HUES64 (cell line): ENCODE data around the gene SH3RF3.
"Not testable (repeated sequence)": the region's sequence is repeated elsewhere in the genome, so short reads cannot be mapped to it uniquely, and the experiment has no call there.

Experiments used
- H3K27ac ChIP-seq: 2 replicates; pipeline ENCODE4 v1.7.0; 2013; ENCODE audit warnings: low read depth, low read length, inconsistent platforms
- H3K27me3 ChIP-seq: 2 replicates; pipeline ENCODE4 v1.6.1; 2013; ENCODE audit warnings: mild to moderate bottlenecking, low read length; ENCODE audit not compliant: insufficient read depth
- H3K36me3 ChIP-seq: 2 replicates; pipeline ENCODE4 v1.6.1; 2013; ENCODE audit warnings: mild to moderate bottlenecking, low read length; ENCODE audit not compliant: insufficient read depth
- H3K4me1 ChIP-seq: 2 replicates; pipeline ENCODE4 v1.6.1; 2013; ENCODE audit warnings: mild to moderate bottlenecking, low read length, moderate library complexity; ENCODE audit not compliant: insufficient read depth
- H3K4me3 ChIP-seq: 2 replicates; pipeline ENCODE4 v1.5.1; 2013; ENCODE audit warnings: mild to moderate bottlenecking, low read length, moderate library complexity
- H3K9ac ChIP-seq: 2 replicates; pipeline ENCODE4 v1.6.1; 2013; ENCODE audit warnings: mild to moderate bottlenecking, low read depth, low read length
- H3K9me3 ChIP-seq: 2 replicates; pipeline ENCODE4 v1.6.1; 2013; ENCODE audit warnings: low read depth, low read length; ENCODE audit not compliant: insufficient read depth
- WGBS: fragments of 150-250, 120-280 bp; methylation state at CpG from one replicate; pipeline ENCODE4 v1.1.7; 2013; ENCODE audit warnings: missing lambda C conversion rate; 5-methylcytosine and 5-hydroxymethylcytosine counted together

Gene SH3RF3

GRCh38 chr2:109091526-109091925 lies 37.5 kb upstream of the SH3RF3 start:
- no peaks in the 10 kb centered on the region for H3K36me3 ChIP-seq
- peaks cover 28% of the 10 kb centered on the region for H3K9me3 ChIP-seq
- no peaks in the 10 kb centered on the region for H3K27me3 ChIP-seq
- WGBS, result 94% methylated on average over 4 of the region's 4 CpGs
- no peak overlapping the region for H3K9ac ChIP-seq
- no peak overlapping the region for H3K27ac ChIP-seq
- H3K4me1 ChIP-seq, result no peaks in the 10 kb centered on the region
- no peak overlapping the region for H3K4me3 ChIP-seq

- Histone ChIP-seq H3K9me3 (peaks cover 28% of the 10 kb centered on the region), H3K9ac (no peak overlapping the region), H3K4me1 (peaks cover 7% of the 10 kb centered on the region; the same call in 1 of the 2 replicates), H3K36me3 (no peaks in the 10 kb centered on the region), H3K27ac (no peak overlapping the region), H3K4me3 (no peak overlapping the region), H3K27me3 (peaks cover 7% of the 10 kb centered on the region)
- WGBS, result 96% methylated on average over 3 of the region's 3 CpGs
Observed at GRCh38 chr2:109094144-109094543, 34.9 kb upstream of the SH3RF3 start.

- Histone ChIP-seq H3K27me3 (peaks cover 44% of the 10 kb centered on the region), H3K9ac (no peak overlapping the region), H3K4me3 (no peak overlapping the region), H3K36me3 (no peaks in the 10 kb centered on the region), H3K9me3 (peaks cover 20% of the 10 kb centered on the region), H3K4me1 (peaks cover 14% of the 10 kb centered on the region; the same call in 1 of the 2 replicates), H3K27ac (no peak overlapping the region)
- 98% methylated on average over 3 of the region's 3 CpGs for WGBS
Observed at GRCh38 chr2:109098251-109098920, 30.6 kb upstream of the SH3RF3 start.

- H3K4me3 ChIP-seq, result no peak overlapping the region
- H3K4me1 ChIP-seq, result peaks cover 14% of the 10 kb centered on the region; the same call in 1 of the 2 replicates
- no peak overlapping the region for H3K27ac ChIP-seq
- no peaks in the 10 kb centered on the region for H3K36me3 ChIP-seq
- peaks cover 16% of the 10 kb centered on the region for H3K9me3 ChIP-seq
- no peak overlapping the region for H3K9ac ChIP-seq
- peaks cover 47% of the 10 kb centered on the region for H3K27me3 ChIP-seq
- WGBS, result 74% methylated on average over 7 of the region's 7 CpGs
Observed at GRCh38 chr2:109098921-109099273, 30.1 kb upstream of the SH3RF3 start.

- H3K27me3 ChIP-seq, result peaks cover 65% of the 10 kb centered on the region
- H3K4me1 ChIP-seq, result peaks cover 14% of the 10 kb centered on the region; the same call in 1 of the 2 replicates
- H3K27ac ChIP-seq, result no peak overlapping the region
- H3K4me3 ChIP-seq, result no peak overlapping the region
- no peak overlapping the region for H3K9ac ChIP-seq
- 4% methylated on average over 9 of the region's 10 CpGs for WGBS
- H3K36me3 ChIP-seq, result no peaks in the 10 kb centered on the region
- no peaks in the 10 kb centered on the region for H3K9me3 ChIP-seq
Observed at GRCh38 chr2:109102588-109103233, 26.3 kb upstream of the SH3RF3 start.

GRCh38 chr2:109105113-109105512 lies 23.9 kb upstream of the SH3RF3 start:
- Histone ChIP-seq H3K27me3 (peaks cover 48% of the 10 kb centered on the region), H3K4me3 (no peak overlapping the region), H3K4me1 (peaks cover 11% of the 10 kb centered on the region; the same call in 1 of the 2 replicates), H3K9ac (no peak overlapping the region), H3K36me3 (no peaks in the 10 kb centered on the region), H3K9me3 (no peaks in the 10 kb centered on the region), H3K27ac (no peak overlapping the region)
- 95% methylated on average over 5 of the region's 5 CpGs for WGBS

GRCh38 chr2:109108740-109109139 lies 20.3 kb upstream of the SH3RF3 start:
- 88% methylated on average over 9 of the region's 9 CpGs for WGBS
- H3K9ac ChIP-seq, result no peak overlapping the region
- peaks cover 19% of the 10 kb centered on the region for H3K27me3 ChIP-seq
- no peaks in the 10 kb centered on the region for H3K36me3 ChIP-seq
- no peaks in the 10 kb centered on the region for H3K9me3 ChIP-seq
- no peak overlapping the region for H3K27ac ChIP-seq
- H3K4me3 ChIP-seq, result no peak overlapping the region
- peaks cover 6% of the 10 kb centered on the region; the same call in 1 of the 2 replicates for H3K4me1 ChIP-seq

- Histone ChIP-seq H3K9ac (no peak overlapping the region), H3K9me3 (no peaks in the 10 kb centered on the region), H3K4me1 (peaks cover 6% of the 10 kb centered on the region; the same call in 1 of the 2 replicates), H3K27me3 (peaks cover 14% of the 10 kb centered on the region), H3K27ac (no peak overlapping the region), H3K4me3 (no peak overlapping the region), H3K36me3 (no peaks in the 10 kb centered on the region)
- WGBS, result 80% methylated on average over 1 of the region's 2 CpGs
Observed at GRCh38 chr2:109109342-109109741, 19.7 kb upstream of the SH3RF3 start.

GRCh38 chr2:109110170-109110569 lies 18.8 kb upstream of the SH3RF3 start:
- no peak overlapping the region for H3K27ac ChIP-seq
- WGBS, result 92% methylated on average over 6 of the region's 7 CpGs
- peaks cover 6% of the 10 kb centered on the region; the same call in 1 of the 2 replicates for H3K4me1 ChIP-seq
- H3K36me3 ChIP-seq, result no peaks in the 10 kb centered on the region
- peaks cover 7% of the 10 kb centered on the region for H3K27me3 ChIP-seq
- H3K9me3 ChIP-seq, result no peaks in the 10 kb centered on the region
- no peak overlapping the region for H3K9ac ChIP-seq
- H3K4me3 ChIP-seq, result no peak overlapping the region

- 94% methylated on average over 6 of the region's 9 CpGs for WGBS
Observed at GRCh38 chr2:109117181-109117580, 11.8 kb upstream of the SH3RF3 start.

GRCh38 chr2:109117780-109118179 lies 11.2 kb upstream of the SH3RF3 start:
- no peaks in the 10 kb centered on the region for H3K4me1 ChIP-seq
- 95% methylated on average over 4 of the region's 4 CpGs for WGBS
- no peaks in the 10 kb centered on the region for H3K36me3 ChIP-seq

More at GRCh38 chr2:109117181-109117580, 11.8 kb upstream of the SH3RF3 start:
- H3K4me1 ChIP-seq, H3K27ac ChIP-seq, H3K4me3 ChIP-seq, H3K9me3 ChIP-seq, H3K9ac ChIP-seq, H3K27me3 ChIP-seq, H3K36me3 ChIP-seq: not testable (repeated sequence)

More at GRCh38 chr2:109117780-109118179, 11.2 kb upstream of the SH3RF3 start:
- no peak overlapping the region for H3K27ac ChIP-seq
- no peak overlapping the region for H3K9ac ChIP-seq
- no peaks in the 10 kb centered on the region for H3K27me3 ChIP-seq
- H3K9me3 ChIP-seq, result peaks cover 9% of the 10 kb centered on the region
- H3K4me3 ChIP-seq, result no peak overlapping the region
